ENCODE results near the gene RASD2.

RASD2 gene

DNA sequence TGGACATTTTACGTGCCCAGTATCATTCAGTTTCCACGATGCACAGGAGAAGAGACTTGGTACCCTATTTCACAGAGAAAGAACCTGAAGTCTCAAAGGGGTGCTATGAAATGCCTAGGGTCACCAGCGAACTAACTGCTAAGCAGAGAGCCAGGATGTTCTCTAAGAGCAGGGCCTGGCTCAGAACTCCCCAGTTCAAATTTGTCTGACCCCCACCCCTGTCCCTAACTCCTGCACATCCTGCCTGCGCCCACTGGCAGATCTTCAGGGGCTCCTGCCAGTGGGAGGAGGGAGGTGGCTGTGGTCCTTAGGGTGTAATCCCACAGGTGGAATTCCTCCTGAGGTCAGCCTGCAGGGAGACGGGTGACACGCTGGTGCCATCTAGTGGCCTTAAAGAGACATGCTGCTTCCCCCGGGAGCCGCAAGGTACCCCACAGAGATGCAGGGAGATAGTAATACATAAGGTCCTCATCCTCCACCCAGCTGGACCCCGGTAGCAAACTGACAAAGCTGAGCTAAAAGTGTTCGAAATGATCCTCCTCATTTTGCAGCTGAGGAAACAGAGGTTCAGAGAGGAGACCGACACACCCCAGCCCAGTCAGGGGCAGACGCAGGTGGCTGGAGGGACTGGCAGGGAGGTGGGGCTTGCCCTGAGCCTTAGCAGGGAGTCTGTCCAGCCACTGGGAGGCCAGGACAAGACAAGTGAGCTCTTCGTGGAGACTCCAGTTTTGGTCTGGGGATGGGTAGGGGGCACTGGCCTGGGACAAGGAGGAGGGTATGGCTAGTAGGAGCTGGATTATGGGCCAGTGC lies 42.4 kb downstream of the RASD2 start:
- peak; percentile 18 to 27 (median 21) for DNase-seq (ENCODE audit: low read depth in 3 of 3)

DNA sequence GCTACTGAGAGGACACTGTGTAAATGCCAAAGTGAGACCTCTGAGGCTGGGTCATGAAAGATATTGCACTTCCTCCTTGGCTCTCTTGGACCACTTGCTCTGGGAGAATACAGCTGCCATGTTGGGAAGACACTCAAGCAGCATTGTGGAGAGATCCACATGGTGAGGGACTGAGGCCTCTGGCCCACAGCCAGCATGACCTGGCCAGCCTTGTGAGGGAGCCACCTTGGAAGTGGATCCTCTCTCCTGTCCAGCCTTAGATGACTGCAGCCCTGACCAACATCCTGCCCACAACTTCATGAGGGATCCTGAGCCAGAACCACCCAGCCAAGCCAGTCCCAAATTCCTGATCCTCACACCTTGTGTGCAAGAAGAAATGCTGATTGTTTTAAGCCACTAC lies 46.1 kb downstream of the RASD2 start:
- no peak for DNase-seq (ENCODE audit: low read depth in 3 of 3)

- DNase-seq (ENCODE audit: low read depth in 3 of 3), result no peak
These were observed 46.8 kb downstream of the RASD2 start for GRCh38 chr22:35587447-35587870.

- no peak for DNase-seq (ENCODE audit: low read depth in 3 of 3)
These were observed 47.3 kb downstream of the RASD2 start for GRCh38 chr22:35587896-35588295.

- no peak for DNase-seq (ENCODE audit: low read depth in 3 of 3)
These were observed 48.6 kb downstream of the RASD2 start for GRCh38 chr22:35589071-35589755.

DNA sequence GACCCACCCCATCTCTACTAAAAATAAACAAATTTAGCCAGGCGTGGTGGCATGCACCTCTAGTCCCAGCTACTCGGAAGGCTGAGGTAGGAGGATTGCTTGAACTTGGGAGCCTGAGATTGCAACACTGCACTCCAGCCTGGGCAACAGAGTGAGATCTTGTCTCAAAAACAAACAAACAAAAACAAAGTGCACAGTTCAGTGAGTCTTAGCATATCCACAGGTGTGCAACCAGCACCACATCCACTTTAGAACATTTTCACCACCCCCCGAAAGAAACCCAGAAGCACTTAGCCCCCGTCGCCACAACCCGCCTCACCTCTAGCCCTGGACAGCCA lies 49.1 kb downstream of the RASD2 start:
- DNase-seq (ENCODE audit: low read depth in 3 of 3), result no peak

DNA sequence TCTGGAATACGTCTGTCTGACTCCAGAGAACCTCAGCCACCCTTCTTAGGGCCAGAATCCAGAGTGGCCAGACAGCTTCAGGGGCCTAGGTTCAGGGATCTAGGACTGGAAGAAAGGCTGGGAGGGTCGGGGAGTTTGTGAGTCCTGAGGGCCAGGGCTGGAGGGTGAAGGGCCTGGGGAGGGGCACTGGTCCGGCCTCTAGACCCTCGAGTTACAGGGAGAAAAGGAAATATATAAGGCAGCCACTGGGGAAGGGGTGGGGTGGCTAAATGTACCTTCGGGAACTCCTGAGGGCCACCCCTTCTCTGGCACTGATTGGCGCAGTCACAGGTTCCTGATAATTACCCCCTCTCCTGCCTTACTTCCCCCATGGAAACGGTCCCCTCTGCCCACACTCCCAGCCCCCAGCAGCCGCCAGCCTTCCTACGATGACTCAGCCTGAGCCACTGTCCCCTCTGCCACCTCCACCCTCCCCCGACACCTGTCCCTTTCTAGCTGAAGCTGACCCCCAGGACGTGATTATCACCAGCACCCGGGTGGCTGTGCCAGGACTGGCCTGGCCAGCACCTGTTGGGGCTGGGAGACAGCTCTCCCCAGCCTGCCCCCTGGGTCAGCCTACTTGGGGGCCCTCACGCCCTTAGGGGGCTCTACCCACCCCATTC lies 50.1 kb downstream of the RASD2 start:
- no peak for DNase-seq (ENCODE audit: low read depth in 3 of 3)

- DNase-seq (ENCODE audit: low read depth in 3 of 3), result no peak
These were observed 51.2 kb downstream of the RASD2 start for GRCh38 chr22:35591714-35592417.

DNA sequence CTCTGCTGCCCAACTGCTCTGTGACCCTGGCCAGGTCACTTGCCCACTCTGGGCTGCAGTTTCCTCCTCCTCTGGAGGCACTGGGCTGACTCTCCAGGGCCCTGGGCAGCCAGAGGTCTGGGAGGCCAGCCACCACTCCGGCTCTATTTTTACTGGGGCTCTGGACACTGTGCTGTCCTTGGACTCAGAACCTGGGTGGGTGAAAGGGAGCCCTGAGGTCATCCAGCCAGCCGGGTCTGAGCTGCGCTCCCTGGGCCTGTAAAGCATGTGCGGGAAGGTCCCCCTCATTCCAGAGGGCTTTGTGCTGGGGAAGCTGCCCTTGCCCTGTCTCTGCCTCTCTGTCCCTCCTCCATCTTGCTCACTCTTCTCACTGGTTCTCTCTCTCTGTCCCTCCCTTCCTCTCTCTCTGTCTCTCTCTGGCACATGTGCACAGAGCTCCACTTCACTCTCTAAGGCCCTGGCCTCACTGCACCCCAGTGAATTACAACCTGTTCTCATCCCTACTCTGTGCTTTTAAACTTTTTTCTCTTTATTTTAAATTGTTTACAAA lies 51.9 kb downstream of the RASD2 start:
- DNase-seq (ENCODE audit: low read depth in 3 of 3), result no peak

GRCh38 chr22:35593071-35593890 lies 52.6 kb downstream of the RASD2 start:
- no peak for DNase-seq (ENCODE audit: low read depth in 3 of 3)

GRCh38 chr22:35593891-35594470 lies 53.4 kb downstream of the RASD2 start:
- no peak for DNase-seq (ENCODE audit: low read depth in 3 of 3)

GRCh38 chr22:35594686-35595085 lies 54.1 kb downstream of the RASD2 start:
- no peak for DNase-seq (ENCODE audit: low read depth in 3 of 3)

DNA sequence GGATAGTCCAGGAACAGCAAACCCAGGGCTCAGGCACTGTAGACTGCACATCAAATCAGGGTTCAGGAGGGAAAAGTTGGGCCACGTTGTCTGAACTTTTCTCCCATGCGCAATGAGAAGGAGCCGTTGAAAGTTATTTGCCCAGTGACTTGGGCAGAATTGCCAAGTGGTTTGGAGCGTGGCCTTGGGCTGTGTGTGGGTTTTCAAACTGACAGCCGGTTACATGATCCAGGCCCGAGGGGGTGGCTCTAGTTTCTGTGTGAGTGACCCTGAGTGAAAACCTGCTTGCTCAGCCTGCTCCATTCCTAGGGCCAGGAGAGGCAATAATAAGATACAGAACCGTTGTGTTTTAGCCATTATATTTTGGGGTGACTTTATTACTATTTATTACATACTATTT lies 56.2 kb downstream of the RASD2 start:
- DNase-seq (ENCODE audit: low read depth in 3 of 3), result no peak

DNA sequence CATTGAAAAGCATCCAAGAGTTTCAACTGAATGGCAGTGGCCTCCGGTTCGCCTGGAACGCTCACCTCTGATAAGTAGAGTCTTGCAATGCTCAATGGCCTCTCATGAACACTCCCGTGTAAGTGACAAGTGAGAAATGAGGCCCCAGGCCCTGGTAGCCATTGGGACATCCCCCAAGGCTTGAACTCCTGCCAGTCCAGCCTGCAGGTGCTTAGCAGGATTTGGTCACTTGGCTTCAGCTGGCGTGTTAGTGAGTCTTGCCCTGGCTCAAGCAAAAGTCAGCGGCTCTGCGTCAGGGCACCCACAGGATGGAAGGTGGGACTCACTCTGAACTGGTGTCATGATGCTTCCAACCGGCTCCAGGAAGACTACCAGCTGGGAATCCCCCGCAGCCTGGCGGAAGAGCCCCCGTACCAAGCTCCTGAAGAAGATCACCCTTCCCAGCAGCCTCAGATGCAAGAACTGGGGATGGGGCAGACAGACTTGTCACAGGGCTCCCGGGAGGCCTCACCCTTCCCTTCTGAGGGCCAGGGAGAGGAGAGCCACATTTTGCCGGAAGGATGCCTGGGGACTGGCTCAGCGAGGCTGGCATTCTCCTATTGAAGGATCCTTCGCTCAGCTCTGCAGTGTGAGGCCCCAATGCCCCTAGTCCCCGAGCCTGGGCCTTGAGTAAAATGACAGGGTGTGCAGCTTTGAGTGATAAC lies 57.2 kb downstream of the RASD2 start:
- no peak for DNase-seq (ENCODE audit: low read depth in 3 of 3)

GRCh38 chr22:35598396-35598710 lies 57.7 kb downstream of the RASD2 start:
- no peak for DNase-seq (ENCODE audit: low read depth in 3 of 3)

DNA sequence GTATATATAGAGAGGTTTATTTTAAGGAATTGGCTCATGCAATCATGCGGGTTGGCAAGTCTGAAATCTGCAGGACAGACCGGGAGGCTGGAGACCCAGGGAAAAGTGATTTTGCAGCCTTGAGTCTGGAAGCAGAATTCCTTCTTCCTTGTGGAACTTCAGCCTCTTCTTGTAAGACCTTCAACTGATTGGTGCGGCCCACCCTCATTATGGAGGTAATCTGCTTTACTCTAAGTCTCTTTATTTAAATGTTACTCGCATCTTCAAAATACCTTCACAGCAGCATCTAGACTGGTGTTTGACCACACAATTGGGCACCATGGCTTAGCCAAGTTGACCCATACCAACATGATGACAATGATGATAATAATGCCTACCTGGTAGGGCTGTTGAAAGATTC lies 58.7 kb downstream of the RASD2 start:
- DNase-seq (ENCODE audit: low read depth in 3 of 3), result no peak

GRCh38 chr22:35600476-35600875 lies 59.8 kb downstream of the RASD2 start:
- no peak for DNase-seq (ENCODE audit: low read depth in 3 of 3)

GRCh38 chr22:35601013-35601580 lies 60.5 kb downstream of the RASD2 start:
- no peak for DNase-seq (ENCODE audit: low read depth in 3 of 3)

- no peak for DNase-seq (ENCODE audit: low read depth in 3 of 3)
These were observed 61.3 kb downstream of the RASD2 start for GRCh38 chr22:35601743-35602615.
